Osteoblast (primary cell): Measurements from ENCODE around the gene KAZN. TPM values are rescaled to one million over a fixed set of nuclear protein-coding genes. Genes with fewer than 3 reads are reported as not detected.

Source experiments
- DNase-seq: peaks from one replicate; pipeline ENCODE4 v3.0.0; 2011; ENCODE audit warnings: low spot score, mixed read lengths; ENCODE audit not compliant: insufficient read length; ENCODE audit errors: missing footprints
- H2AFZ ChIP-seq: 2 replicates; pipeline ENCODE4 v1.6.0; 2011; ENCODE audit warnings: mild to moderate bottlenecking, low read length
- H3K27ac ChIP-seq: 2 replicates; pipeline ENCODE4 v1.5.1; 2011; ENCODE audit warnings: mild to moderate bottlenecking, low read depth, low read length, moderate library complexity
- H3K27me3 ChIP-seq: 2 replicates; pipeline ENCODE4 v1.6.0; 2012; ENCODE audit warnings: mild to moderate bottlenecking, control low read depth, inconsistent platforms, low read length, moderate library complexity; ENCODE audit not compliant: insufficient read depth
- H3K36me3 ChIP-seq: 2 replicates; pipeline ENCODE4 v1.5.1; 2011; ENCODE audit warnings: mild to moderate bottlenecking, low read length, control low read depth, moderate library complexity; ENCODE audit not compliant: insufficient read depth
- H3K4me1 ChIP-seq: 2 replicates; pipeline ENCODE4 v1.5.1; 2011; ENCODE audit warnings: mild to moderate bottlenecking, low read length, control low read depth, moderate library complexity; ENCODE audit not compliant: insufficient read depth
- H3K4me2 ChIP-seq: 2 replicates; pipeline ENCODE4 v1.6.0; 2011; ENCODE audit warnings: mild to moderate bottlenecking, low read length; ENCODE audit not compliant: insufficient read depth
- H3K4me3 ChIP-seq: fragments of 200-600 bp; sonication (generic); 3 replicates; pipeline ENCODE4 v1.5.1; 2012; ENCODE audit warnings: mild to moderate bottlenecking, low read length, inconsistent platforms; ENCODE audit not compliant: insufficient read depth
- H3K79me2 ChIP-seq: 2 replicates; pipeline ENCODE4 v1.6.0; 2012; ENCODE audit warnings: mild to moderate bottlenecking, low read length, control low read depth, inconsistent platforms; ENCODE audit not compliant: insufficient read depth
- H3K9me3 ChIP-seq: 2 replicates; pipeline ENCODE4 v1.5.1; 2011; ENCODE audit warnings: low read depth, low read length, control low read depth
- H4K20me1 ChIP-seq: 2 replicates; pipeline ENCODE4 v1.6.0; 2012; ENCODE audit warnings: mild to moderate bottlenecking, low read length, control low read depth; ENCODE audit not compliant: insufficient read depth
- CTCF ChIP-seq: IDR thresholded peaks from 2 replicates; pipeline ENCODE4 v1.5.1; 2011; ENCODE audit warnings: mild to moderate bottlenecking, low read depth, low read length, moderate library complexity; ENCODE audit errors: extremely low read depth
- total RNA-seq: library from RNA; depleted of rRNA; stranded (reverse); fragments of >200 nt; gene quantifications from 2 replicates; pipeline ENCODE4 v1.2.3, GENCODE V29; 2012

Gene KAZN
- total RNA-seq, 1 donor = 9.0 TPM

DNA sequence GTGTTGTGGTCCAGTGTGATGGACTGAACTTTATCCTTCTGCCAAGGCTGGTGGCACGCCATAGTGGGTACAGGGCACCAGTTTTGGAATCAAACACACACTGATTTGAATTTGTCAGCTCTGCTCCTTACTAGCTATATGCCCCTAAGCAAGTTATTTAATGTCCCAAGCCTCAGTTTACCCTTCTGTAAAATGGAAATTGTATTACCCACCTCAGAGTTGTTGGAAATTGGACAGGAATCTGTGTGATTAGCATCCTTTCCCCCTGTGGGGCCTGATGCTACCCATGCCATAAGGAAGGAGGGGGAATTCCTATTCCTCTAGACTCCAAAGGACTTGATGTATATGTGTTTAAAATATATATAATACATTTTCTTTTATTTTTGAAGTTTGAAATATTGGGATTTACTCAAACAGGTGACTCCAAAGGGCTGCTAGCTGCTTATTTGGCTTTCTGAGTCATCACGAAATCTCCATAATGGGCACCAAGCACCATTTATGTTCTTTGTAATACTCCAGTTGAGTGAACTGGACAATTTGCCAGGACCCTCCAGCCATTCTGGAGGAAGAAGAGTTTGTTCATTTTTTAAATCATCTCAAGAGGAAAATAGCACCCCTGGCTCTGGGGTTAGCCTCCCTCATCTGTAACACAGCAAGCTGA is 330.5 kb downstream of the KAZN start:
- Histone ChIP-seq H3K4me1 (peaks cover 27% of the 10 kb centered on the region), H3K4me2 (no peak overlapping the region), H3K27ac (no peak overlapping the region), H2AFZ (no peak overlapping the region), H3K4me3 (no peak overlapping the region), H3K79me2 (peaks cover 17% of the 10 kb centered on the region), H3K27me3 (no peaks in the 10 kb centered on the region), H3K9me3 (no peaks in the 10 kb centered on the region), H3K36me3 (no peaks in the 10 kb centered on the region), H4K20me1 (peaks cover 6% of the 10 kb centered on the region)
- TF ChIP-seq CTCF = no peak
- peak; percentile 52 for DNase-seq

DNA sequence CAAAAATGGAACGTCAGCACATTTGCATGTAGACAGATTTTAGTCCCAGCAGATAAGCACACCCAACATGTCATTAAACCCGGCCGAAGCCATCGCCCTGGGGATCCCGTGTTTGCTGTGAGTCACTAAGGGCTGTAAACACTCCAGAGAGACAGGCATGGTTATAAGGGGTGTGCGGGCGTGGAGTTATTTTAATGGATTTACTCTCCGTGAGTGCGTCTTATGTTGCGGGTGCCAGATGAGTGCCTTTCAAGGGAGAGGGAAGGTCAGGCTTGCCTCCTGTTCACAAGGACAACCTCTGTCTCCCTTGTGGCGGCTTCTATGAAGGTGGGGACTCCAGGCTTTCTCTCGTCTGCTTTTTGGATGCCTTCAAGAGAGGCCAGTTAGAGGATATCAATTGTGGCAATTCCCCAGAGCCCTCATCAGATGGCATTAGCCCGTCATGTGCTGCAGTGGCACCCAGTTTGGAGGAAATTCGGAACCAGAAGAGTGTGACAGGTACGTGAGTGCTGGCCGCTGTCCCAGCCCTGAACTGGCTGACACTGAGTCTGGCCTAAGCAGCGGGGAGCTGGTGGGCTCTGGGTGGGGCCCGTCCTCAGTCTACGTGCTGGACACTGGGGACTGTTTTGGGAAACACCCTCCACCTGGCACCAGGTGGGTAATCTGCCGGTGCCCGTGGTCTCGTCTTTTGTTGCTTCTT is 331.2 kb downstream of the KAZN start:
- DNase-seq = peak; percentile 97
- no peaks in the 10 kb centered on the region for H3K36me3 ChIP-seq
- H4K20me1 ChIP-seq = peaks cover 6% of the 10 kb centered on the region
- no peaks in the 10 kb centered on the region for H3K27me3 ChIP-seq
- no peaks in the 10 kb centered on the region for H3K9me3 ChIP-seq
- H3K27ac ChIP-seq = no peak overlapping the region
- H3K4me1 ChIP-seq = peaks cover 27% of the 10 kb centered on the region
- no peak overlapping the region for H2AFZ ChIP-seq
- no peak for TF ChIP-seq CTCF
- H3K79me2 ChIP-seq = peaks cover 17% of the 10 kb centered on the region
- no peak overlapping the region for H3K4me2 ChIP-seq
- no peak overlapping the region for H3K4me3 ChIP-seq

- Histone ChIP-seq H3K79me2 (peaks cover 17% of the 10 kb centered on the region), H3K4me3 (no peak overlapping the region), H3K27ac (no peak overlapping the region), H3K27me3 (no peaks in the 10 kb centered on the region), H3K9me3 (no peaks in the 10 kb centered on the region), H3K36me3 (no peaks in the 10 kb centered on the region), H3K4me2 (no peak overlapping the region), H2AFZ (no peak overlapping the region), H4K20me1 (peaks cover 6% of the 10 kb centered on the region), H3K4me1 (peaks cover 23% of the 10 kb centered on the region)
- no peak for TF ChIP-seq CTCF
- peak; percentile 27 for DNase-seq
Observed at GRCh38 chr1:14930247-14930965, 331.9 kb downstream of the KAZN start.
